Keratinocyte (primary cell): ENCODE measurements around the gene DIS3L2.

Source experiments
- CTCF ChIP-seq, 3 experiments: IDR thresholded peaks in 1 of 3; conservative IDR thresholded peaks in 1 of 3; optimal IDR thresholded peaks in 1 of 3; 2 replicates in 2 of 3; 3 replicates in 1 of 3; pipeline versions ENCODE3 to v1.5.1; 2011; ENCODE audit warnings: low read length in 3 of 3, mild to moderate bottlenecking in 3 of 3, moderate library complexity in 2 of 3, control low read depth in 1 of 3, inconsistent platforms in 1 of 3; ENCODE audit not compliant: insufficient read depth in 2 of 3; ENCODE audit errors: extremely low read depth in 1 of 3
- EZH2 ChIP-seq: IDR thresholded peaks from one replicate; pipeline ENCODE4 v1.6.1; 2012; ENCODE audit warnings: inconsistent platforms, mild to moderate bottlenecking, low read length, moderate library complexity

GRCh38 chr2:232288489-232289030 lies 327.0 kb downstream of the DIS3L2 start:
- no peak for TF ChIP-seq CTCF (optimal IDR thresholded peaks at IDR 0.05 in 1 of 3, IDR thresholded peaks at IDR 0.05 in 1 of 3, conservative IDR thresholded peaks at IDR 0.05 in 1 of 3; ENCODE audit: extremely low read depth in 1 of 3, insufficient read depth in 2 of 3, low read length in 3 of 3)
- TF ChIP-seq EZH2: no peak
